HTERT RPE-1 (cell line): ENCODE results near the gene PFKL.
"Not testable (repeated sequence)": the region's sequence is repeated elsewhere in the genome, so short reads cannot be mapped to it uniquely, and the experiment has no call there.

Source experiments
- in situ Hi-C: fragments of 300-500 bp; cut with MboI; formaldehyde crosslinking; loops from 4 replicates; pipeline ENCODE4 v1.14.3; 2020; ENCODE audit warnings: low sequenced_read_pairs

Gene PFKL

DNA sequence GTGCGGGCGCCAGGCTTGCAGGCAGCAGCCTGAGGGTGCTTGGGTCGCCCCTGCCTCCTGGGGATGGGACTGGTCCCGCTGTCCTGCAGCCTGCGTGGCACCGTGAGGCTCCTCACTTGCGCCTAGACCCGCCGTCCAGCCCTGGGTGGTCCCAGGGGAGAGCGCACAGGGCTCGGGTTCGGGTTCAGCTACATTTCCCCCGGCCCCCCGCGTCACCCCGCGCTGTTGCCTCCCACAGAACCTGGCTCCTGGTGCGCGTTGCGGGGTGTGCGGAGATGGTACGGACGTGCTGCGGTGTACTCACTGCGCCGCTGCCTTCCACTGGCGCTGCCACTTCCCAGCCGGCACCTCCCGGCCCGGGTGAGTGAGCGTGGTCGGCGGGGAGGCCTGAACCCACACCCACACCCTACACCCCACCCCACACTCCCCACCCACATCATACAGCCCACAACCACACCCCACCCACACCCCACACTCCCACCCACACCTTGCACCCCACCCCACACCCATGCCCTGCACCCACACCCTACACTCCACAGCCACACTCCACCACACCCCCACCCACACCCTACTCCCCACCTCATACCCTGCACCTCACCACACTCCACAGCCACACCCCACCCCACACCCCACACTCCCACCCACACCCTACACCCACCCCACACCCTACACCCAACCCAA, 6.2 kb upstream of the PFKL start:
- in situ Hi-C loops = no loop called here

DNA sequence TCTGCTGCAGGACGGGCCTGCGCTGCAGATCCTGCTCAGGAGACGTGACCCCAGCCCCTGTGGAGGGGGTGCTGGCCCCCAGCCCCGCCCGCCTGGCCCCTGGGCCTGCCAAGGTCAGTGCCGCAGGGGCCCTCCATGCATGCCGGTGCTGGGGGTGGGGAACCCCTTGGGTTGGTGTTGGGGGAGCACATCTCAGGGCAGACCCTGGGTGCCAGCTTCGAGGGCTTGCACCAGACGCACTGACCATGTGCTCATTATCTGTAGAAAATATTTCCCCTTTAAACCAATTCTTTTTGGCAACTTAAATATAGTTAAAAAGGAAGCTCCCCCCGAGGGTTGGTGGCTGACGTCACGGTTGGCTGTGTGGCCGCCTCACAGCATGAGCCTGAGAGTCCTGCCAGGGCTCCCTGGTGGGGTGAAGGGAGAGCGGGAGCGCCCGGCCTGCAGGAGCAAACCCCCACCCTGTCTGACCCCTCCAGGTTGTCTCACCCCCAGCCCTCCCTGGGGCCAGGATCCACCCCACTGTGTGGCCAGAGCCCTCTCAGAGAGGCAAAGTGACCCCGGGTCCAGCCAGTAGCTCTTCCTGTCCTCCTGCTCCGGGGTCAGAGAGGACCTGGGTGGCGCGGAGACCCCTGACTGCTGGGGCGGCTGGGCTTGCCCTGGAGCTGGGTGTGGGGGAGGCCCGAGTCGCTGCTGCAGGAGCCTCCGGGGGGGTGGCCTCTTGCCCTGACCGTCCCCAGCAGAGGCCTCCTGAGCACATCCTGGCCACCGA, 5.3 kb upstream of the PFKL start:
- in situ Hi-C loops = no loop called here

DNA sequence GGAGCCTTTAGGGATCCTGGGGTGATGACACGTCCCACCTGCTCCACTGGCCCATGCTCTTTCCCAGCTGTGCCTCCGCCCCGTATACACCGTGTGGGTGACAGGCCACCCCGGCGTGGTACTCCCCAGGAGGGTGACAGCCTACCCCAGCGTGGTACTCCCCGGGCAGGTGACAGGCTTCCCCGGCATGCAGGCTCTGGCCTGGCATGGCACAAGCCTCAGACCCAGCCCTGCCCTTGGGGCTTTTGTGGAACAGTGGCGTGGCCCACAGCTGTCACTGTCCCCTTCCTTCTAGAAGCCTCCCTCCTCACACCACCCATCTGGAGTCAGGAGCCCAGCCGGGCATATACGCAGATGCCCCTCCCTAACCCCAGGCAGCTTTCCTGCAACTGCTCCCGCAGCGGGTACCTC, 4.7 kb upstream of the PFKL start:
- in situ Hi-C loops = no loop called here

DNA sequence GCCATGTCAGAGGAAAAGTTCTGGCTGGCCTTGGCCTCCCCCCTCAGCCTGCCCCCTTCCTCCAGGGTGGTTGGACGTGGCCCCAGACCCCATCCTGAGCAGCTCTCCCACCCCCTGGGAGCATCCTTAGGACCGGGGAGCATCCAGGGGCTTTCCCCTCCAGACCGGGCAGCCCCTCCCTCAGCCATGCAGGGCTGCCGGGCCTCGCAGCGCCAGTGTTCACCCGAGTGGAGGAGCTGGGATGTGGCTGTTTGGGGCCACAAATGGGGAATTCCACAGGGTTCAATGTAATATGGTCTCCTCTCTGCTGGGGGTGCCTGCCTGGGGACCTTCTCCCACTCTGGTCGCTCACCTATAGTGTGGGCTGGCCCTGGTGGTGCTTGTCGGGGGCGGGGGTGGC, 4.2 kb upstream of the PFKL start:
- in situ Hi-C loops = no loop called here

DNA sequence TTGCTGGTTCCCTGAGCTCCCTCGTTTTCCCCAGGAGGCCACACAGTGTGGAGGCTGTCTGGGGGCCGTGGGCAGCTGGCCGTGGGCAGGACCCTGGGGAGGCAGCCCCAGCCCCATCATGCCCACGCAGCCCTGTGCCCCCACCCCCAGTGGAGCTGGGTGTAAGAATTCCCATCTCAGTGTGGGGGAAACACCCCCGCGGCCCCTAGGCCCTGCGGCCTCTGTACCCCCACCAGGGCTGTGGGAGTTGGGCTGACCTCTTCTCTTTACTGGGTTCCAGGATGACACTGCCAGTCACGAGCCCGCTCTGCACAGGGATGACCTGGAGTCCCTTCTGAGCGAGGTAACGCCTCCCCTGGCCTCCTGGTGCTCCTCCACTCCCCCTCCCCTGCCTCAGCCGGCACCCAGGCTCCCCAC, 3.7 kb upstream of the PFKL start:
- in situ Hi-C loops = no loop called here

DNA sequence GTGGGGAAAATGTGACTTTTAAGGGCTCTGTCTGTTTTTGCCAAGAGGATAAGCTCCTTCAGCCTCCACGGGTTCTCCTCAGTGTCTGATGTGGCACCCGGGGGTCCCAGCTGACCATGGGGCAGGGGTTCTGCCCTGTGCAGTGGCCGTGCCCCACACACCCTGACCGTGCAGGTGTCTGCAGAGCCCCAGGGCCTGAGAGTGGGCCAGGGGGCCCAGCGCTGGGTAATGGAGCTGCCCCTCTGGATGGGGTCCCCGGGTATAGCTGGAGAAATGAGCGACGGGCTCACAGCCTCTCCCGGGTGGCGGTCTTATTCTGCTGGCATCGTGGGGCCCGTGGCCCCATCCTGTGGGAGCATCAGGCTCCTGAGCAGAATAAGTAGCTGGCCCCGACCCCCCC, 2.9 kb upstream of the PFKL start:
- in situ Hi-C loops = no loop called here

DNA sequence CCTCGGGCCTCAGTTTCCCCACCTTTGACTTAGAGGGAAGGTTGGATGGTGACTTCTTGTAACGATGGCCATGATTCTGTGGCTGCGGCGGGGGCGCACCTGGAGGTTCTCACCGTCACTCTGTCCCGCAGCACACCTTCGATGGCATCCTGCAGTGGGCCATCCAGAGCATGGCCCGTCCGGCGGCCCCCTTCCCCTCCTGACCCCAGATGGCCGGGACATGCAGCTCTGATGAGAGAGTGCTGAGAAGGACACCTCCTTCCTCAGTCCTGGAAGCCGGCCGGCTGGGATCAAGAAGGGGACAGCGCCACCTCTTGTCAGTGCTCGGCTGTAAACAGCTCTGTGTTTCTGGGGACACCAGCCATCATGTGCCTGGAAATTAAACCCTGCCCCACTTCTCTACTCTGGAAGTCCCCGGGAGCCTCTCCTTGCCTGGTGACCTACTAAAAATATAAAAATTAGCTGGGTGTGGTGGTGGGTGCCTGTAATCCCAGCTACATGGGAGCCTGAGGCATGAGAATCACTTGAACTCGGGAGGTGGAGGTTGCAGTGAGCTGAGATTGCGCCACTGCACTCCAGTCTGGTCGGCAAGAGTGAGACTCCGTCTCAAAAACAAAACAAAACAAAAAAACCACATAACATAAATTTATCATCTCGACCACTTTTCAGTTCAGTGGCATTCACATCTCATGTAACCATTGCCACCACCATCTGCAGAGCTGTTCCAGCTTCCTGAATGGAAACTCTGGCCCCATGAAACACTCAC, 2.1 kb upstream of the PFKL start:
- in situ Hi-C loops = no loop called here

DNA sequence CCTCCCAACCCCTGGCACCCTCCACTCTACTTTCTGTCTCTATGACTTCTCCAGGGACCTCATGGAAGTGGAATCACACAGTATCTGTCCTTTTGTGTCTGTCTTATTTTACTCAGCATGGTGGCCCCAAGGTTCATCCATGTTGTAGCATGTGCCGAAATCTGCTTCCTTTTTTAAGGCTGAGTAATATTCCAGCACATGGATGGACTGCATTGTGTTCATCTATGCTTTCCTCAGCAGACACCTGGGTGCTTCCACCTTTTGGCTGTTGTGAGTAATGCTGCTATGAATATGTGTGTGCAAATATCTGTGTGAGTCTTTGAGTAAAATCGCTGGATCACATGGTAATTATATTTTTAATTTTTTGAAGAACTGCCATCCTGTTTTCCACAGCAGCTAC, 1.6 kb upstream of the PFKL start:
- in situ Hi-C loops = no loop called here

DNA sequence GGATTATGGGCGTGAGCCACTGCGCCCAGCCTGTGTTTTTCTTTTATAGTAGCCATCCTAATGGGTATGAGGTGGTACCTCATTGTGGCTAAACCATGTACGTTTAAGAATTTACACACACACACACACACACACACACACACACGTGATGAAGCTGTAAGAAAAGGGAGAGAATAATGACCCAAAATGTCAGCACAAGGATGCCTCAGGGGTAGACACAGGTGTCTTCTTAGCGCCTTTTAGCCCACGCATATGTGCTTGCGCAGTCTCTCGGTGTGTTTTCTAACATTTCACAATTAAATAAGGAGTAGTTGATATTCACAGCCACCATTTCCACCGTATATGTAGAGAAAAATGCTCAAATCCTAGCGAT, 782 bp upstream of the PFKL start:
- in situ Hi-C loops = no loop called here

DNA sequence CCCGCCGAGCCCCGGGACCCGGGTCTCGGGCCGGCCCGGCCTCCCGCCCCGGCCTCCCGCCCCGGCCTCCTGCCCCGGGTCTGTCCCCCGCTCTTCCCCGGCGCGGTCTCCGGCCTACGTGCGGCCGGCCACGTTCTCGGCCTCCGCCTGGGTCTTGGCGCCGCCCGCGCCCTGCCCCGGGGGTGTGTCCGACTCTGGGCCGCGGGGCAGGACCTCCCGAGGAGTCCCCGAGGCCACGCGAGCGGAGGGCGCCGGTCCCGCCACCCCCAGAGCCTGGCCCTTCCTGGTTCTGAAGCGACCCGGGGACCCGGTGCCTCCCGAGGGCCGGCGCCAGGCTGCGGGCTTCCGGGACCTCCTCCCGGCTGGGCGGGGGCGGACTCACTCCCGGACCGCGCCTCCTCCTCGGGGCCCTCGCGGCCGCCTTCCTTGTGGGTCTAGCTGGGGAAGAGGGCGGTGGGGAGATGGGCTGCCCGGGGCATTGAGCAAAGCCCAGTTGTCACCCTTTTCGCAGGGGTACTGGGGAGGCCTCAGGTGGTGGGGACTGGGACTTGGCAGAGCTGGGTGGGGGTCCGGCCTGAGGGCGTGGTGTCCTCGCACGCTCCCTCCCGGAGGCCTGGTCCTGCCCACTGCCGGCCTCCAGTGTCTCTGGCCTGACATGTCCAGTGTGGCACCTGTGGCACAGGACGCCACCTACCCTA, 558 bp downstream of the PFKL start:
- in situ Hi-C loops = no loop called here

DNA sequence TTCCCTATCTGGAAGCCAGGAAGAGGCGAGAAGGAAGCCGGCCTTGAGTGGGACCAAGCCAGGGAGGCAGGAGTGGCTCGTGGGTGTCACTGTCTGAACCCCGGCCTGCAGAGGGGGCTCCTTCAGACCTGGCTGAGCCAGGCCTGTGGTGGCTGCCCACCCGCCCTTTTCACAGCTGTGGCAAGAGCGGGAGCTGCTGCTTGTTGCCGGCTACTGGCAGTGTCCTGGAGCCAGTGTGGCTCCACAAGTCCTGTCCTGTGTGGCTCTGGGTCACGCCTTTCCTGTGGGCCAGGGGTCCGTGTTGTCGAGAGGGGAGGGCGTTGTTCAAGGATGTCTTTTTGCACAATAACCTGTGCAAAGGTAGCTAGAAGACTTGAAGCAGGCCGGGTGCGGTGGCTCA, 1.3 kb downstream of the PFKL start:
- in situ Hi-C loops = no loop called here

DNA sequence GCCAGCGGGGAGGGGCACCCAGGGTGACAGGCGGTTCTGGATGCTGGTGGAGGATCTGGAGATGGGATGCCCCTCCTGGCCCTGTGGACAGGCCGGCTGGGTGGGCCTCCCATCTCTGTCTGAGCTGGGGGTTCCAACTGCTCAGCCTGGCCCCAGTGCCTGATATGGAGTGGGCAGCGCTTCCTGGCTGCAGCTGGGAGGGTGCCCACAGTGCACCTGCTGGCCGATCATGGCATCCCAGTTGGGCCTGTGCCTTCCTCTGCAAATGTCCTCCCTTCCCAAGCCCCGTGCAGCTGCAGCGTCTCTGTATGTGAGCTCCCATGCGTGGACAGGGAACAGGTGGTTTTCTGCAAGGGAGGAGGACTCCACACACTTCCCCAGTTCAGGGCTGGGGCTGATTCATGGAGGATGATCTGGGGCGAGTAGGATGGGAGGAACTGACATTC, 2.1 kb downstream of the PFKL start:
- in situ Hi-C loops = no loop called here

DNA sequence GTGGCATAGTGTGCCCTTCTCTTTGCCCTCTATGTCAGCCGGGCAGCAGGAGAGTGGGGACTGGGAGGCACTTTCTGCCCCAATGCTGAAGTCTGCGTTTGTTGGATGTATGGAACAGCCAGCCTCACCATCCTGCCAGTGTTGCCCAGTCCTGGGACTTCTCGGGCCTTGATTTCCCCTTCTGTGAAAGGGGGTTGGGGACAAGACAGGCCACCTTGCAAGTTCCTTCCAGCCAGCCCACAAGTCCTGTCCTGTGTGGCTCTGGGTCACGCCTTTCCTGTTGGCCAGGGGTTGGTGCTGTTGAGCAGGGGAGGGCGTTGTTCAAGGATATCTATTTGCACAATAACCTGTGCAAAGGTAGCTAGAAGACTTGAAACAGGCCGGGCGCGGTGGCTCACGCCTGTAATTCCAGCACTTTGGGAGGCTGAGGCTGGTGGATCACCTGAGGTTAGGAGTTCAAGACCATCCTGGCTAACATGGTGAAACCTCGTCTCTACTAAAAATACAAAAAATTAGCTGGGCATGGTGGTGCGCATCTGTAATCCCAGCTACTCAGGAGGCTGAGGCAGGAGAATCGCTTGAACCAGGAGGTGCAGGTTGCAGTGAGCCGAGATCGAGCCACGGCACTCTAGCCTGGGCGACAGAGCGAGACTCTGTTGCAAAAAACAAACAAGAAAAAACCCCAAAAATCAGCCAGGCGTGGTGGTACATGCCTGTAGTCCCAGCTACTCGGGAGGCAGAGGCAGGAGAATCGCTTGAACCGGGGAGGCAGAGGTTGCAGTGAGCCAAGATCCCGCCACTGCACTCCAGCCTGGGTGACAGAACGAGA, 2.9 kb downstream of the PFKL start:
- in situ Hi-C loops = not testable (repeated sequence)

DNA sequence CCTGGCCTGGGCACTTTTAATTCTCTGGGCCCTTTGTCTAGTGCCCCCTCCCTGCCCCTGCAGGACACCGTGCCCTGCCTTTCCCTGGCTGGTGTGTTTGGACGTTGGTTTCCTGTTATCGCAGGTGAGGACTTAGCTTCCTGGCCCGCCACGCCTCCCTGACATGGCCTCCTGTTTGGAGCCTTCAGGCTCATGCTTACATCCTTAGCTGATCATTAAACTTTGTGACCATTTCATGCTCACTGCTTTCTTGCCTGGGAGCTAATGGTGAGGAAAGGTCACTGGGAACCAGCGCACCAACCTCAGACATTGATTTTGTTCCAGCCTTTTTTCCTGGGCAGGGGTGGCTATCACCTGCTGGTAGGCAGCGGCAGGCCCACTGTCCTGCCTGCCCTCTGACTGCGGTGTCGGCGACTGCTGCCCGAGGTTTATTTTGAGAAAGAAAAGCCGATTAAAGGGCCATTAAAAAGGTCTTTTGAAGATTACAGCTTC, 3.7 kb downstream of the PFKL start:
- in situ Hi-C loops = no loop called here

DNA sequence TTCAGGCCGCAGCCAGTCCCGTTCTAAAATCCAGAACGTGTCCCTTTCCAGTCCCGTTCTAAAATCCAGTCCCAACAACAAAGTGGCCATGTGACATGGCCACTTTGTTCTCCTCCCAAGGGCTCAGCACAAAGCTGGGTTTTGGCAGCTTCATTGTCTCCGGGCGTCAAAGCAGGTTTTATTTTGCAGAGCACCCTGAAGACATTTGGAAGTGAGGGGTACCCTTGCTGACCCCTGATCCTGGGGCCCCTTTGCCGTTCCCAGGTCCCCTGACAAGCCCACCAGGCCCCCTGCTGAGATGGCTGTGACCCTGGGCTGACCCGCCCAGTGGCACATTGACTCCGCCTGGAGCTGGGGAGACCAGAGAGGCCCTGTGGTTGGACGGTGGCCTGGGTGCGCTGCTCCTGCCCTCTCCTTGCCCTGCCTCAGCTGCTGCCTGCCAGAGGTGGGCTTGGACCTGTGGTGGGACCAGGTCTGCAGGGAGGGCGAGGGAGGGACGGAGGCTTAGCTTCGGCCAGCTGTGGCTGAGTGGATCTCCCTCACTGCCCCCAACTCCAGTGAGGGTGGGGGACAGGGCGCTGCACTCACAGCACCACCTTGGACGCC, 4.3 kb downstream of the PFKL start:
- in situ Hi-C loops = no loop called here

DNA sequence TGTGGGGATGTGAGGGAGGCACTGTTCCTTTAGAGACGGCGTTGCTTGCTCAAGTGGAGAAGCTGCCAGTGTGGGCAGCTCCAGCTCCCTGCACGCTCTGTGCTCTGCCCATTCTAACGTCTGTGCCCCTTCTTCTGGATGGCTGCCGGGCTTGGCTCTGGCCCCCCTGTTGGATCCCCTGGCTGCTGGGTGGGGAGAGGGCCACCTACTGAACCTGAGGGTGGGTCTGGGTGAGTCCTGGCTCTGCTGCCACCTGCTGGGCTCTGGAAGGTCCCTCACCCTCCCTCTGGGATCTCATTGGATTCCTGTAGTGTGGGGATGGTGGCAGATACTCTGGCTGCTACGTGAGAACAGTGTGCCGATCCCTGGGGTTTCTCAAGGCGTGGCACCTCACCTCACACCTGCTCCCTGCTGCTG, 5.0 kb downstream of the PFKL start:
- in situ Hi-C loops = no loop called here

DNA sequence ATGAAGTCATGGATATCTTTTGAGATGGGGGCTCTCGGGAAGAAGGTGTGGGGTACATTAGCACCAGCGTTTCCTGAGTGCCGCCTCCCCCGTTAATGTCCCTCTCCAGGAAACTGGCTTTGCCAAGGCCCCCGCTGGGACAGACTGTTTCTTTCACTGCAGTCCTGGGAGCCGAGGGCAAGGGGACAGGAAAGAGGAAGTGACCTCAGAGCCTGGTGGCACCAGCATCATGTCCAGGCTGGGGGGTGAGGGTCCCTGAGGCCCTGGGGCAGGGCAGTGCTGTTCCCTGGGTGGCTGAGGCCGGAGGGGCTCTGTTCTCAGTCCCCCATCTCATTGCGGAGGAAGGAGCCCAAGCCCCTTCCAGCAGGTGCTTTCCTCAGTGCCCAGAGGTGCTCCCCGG, 5.8 kb downstream of the PFKL start:
- in situ Hi-C loops = no loop called here

DNA sequence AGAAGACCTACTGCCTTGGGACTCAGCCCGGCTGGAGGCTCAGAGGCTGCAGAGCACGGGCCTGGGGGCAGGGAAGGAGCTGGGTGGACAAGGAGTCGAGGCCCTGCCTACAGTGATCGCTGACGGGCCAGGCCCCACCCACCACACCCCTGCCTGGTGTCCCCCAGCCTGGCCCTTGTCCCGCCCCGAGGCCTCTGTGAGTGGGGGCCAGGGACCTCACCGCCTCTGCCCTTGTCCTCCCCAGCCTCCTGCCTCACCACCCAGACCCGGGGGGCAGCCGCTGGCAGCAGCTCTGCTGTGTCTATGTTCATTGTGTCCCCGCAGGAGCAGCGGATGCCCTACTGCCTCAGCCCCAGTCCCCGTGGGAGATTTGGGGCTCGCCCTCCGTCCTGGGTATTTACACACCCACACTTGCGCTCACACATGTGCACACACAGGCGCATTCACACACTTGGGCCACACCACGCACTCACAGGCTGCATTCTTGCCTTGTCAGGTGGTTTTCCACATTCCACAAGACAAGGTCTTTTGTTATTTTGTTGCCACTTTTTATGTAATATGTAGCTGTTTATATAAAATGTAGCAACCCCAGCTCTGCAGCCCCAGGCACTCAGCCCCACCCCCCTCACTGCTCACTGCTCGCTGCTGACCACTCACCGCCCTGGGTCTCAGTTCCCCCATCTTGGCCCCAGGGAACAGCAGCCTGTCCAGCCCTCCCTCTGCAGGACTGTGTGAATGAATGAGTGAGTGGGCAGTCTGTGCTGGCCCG, 7.3 kb downstream of the PFKL start:
- in situ Hi-C loops = no loop called here
